Natural killer cell (primary cell): ENCODE data around the gene USP34. TPM values are rescaled to one million over a fixed set of nuclear protein-coding genes. Genes with fewer than 3 reads are reported as not detected.

Source experiments
- ATAC-seq, 3 donors: fragments of 150-1000 bp in 2 of 3; fragments of 200-7000 bp in 1 of 3; cut with Tn5 transposase; 1 replicate in 1 of 3; 2 replicates in 2 of 3; pipeline ENCODE4 v1.10.0; 2021; ENCODE audit warnings: mild to moderate bottlenecking in 2 of 3, moderate library complexity in 2 of 3
- DNase-seq, 2 donors: peaks; one replicate each; pipeline versions ENCODE4 v3.0.0 to v3.0.0-alpha.2; 2013 to 2021; ENCODE audit warnings: mixed read lengths in 1 of 2
- H3K27ac ChIP-seq: one replicate; pipeline ENCODE4 v1.5.1; 2013; ENCODE audit warnings: mild to moderate bottlenecking, low read length
- H3K27me3 ChIP-seq: one replicate; pipeline ENCODE4 v1.6.1; 2013; ENCODE audit warnings: low read length; ENCODE audit not compliant: control insufficient read depth, insufficient read depth
- H3K36me3 ChIP-seq: one replicate; pipeline ENCODE4 v1.6.1; 2013; ENCODE audit warnings: low read length; ENCODE audit not compliant: control insufficient read depth, insufficient read depth
- H3K4me1 ChIP-seq: one replicate; pipeline ENCODE4 v1.6.1; 2013; ENCODE audit warnings: low read length; ENCODE audit not compliant: control insufficient read depth, insufficient read depth
- H3K4me3 ChIP-seq: one replicate; pipeline ENCODE4 v1.5.1; 2013; ENCODE audit warnings: low read length
- H3K9me3 ChIP-seq: one replicate; pipeline ENCODE4 v1.6.1; 2013; ENCODE audit warnings: low read length; ENCODE audit not compliant: control insufficient read depth, insufficient read depth
- H3K27ac Mint-ChIP-seq, 2 donors: one replicate each; pipeline ENCODE4 v1.8.0; 2022; ENCODE audit warnings: mild to moderate bottlenecking in 2 of 2, mixed read lengths in 2 of 2, moderate library complexity in 1 of 2
- H3K27me3 Mint-ChIP-seq, 2 donors: one replicate each; pipeline ENCODE4 v1.8.0; 2022; ENCODE audit warnings: low read depth in 2 of 2, mixed read lengths in 2 of 2
- H3K36me3 Mint-ChIP-seq: one replicate; pipeline ENCODE4 v1.8.0; 2022; ENCODE audit warnings: mixed read lengths
- H3K4me1 Mint-ChIP-seq, 2 donors: one replicate each; pipeline ENCODE4 v1.8.0; 2022; ENCODE audit warnings: mixed read lengths in 2 of 2
- H3K4me3 Mint-ChIP-seq: one replicate; pipeline ENCODE4 v1.8.0; 2022; ENCODE audit warnings: mild to moderate bottlenecking, moderate library complexity, mixed read lengths
- H3K9me3 Mint-ChIP-seq, 2 donors: one replicate each; pipeline ENCODE4 v1.8.0; 2022; ENCODE audit warnings: mixed read lengths in 2 of 2
- WGBS: methylation state at CpG from one replicate; pipeline ENCODE4 v1.1.7; 2013; ENCODE audit warnings: missing lambda C conversion rate; ENCODE audit not compliant: insufficient coverage; 5-methylcytosine and 5-hydroxymethylcytosine counted together
- intact Hi-C: fragments of 100-400 bp; cut with micrococcal nuclease; formaldehyde crosslinking; loops from one replicate; pipeline ENCODE4 v1.14.2; 2022
- total RNA-seq, 4 donors: library from RNA; stranded (reverse); fragments of 120-200 nt in 1 of 4; gene quantifications; one replicate each; pipeline versions ENCODE4 v1.2.3 to v1.2.4, GENCODE V29; 2013 to 2022
- TF ChIP-seq, protein P1 (sequence below): fragments of 200-600 bp; IDR thresholded peaks from one replicate; pipeline ENCODE4 v1.8.0; 2022; ENCODE audit warnings: antibody characterized with exemption

USP34 gene
- total RNA-seq, 3 donors from 2014 or later (not counting 1 experiment from before 2014, with no cell fraction given): 184 to 204 (median 199) TPM

DNA sequence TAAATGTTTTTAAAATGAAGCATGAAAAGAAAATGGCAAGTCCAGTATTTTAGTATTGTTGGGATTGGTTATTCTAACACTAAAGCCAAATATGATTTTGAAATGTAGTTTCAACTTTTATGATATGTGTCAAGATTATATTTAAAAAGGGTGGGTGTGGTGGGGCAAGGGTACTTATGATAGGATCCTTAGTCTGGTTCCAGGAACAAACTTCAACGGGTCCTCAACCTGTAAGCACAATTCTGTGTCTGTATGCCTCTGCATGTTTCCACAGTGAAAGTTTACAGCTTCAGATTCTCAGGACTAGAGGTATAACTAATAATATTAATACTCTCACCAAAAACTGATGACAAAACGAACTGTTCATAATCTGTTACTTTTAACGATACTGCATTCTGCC is 5.8 kb downstream of the USP34 start:
- no peaks in the 10 kb centered on the region for H3K9me3 Mint-ChIP-seq
- Histone ChIP-seq H3K27me3 (no peaks in the 10 kb centered on the region), H3K9me3 (no peaks in the 10 kb centered on the region), H3K4me1 (peaks cover 22% of the 10 kb centered on the region), H3K36me3 (peaks cover 10% of the 10 kb centered on the region), H3K27ac (no peak overlapping the region), H3K4me3 (no peak overlapping the region)
- ATAC-seq (no peak), DNase-seq (no peak)
- H3K4me3 Mint-ChIP-seq: peak overlapping the region; percentile 28
- intact Hi-C loops: no loop called here
- peaks cover 30 to 37% of the 10 kb centered on the region in 2 donors for H3K4me1 Mint-ChIP-seq
- TF ChIP-seq, protein P1, sequence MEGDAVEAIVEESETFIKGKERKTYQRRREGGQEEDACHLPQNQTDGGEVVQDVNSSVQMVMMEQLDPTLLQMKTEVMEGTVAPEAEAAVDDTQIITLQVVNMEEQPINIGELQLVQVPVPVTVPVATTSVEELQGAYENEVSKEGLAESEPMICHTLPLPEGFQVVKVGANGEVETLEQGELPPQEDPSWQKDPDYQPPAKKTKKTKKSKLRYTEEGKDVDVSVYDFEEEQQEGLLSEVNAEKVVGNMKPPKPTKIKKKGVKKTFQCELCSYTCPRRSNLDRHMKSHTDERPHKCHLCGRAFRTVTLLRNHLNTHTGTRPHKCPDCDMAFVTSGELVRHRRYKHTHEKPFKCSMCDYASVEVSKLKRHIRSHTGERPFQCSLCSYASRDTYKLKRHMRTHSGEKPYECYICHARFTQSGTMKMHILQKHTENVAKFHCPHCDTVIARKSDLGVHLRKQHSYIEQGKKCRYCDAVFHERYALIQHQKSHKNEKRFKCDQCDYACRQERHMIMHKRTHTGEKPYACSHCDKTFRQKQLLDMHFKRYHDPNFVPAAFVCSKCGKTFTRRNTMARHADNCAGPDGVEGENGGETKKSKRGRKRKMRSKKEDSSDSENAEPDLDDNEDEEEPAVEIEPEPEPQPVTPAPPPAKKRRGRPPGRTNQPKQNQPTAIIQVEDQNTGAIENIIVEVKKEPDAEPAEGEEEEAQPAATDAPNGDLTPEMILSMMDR: no peak
- WGBS: 74% methylated on average over 3 of the region's 3 CpGs
- peak overlapping the region; percentile 22 to 48 for H3K27ac Mint-ChIP-seq
- no peaks in the 10 kb centered on the region for H3K36me3 Mint-ChIP-seq
- H3K27me3 Mint-ChIP-seq: no peaks in the 10 kb centered on the region

DNA sequence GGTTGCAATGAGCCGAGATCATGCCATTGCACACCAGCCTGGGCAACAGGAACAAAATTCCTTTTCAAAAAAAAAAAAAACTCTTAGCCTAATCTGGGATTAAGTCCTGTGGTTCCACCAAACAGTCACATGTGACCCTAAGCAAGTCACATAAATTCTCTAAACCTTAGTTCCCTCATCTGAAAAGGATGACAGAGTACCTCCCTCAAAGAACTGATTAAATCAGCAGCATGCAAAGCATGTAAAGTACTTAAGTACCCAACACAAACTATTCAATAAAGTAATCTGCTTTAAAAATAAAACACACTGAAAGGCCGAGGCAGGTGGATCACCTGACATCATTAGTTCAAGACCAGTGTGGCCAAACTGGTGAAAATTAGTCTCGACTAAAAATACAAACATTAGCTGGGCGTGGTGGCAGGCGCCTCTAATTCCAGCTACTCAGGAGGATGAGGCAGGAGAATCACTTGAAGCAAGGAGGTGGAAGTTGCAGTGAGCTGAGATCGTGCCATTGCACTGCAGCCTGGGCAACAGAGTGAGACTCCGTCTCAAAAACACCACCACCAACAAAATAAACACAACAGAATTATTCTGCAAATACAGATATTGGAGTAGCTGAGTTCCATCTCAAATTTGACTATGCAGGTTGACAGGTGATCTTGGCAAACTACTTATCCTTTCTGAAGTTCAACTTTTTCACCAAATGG is 7.0 kb downstream of the USP34 start:
- Mint-ChIP-seq H3K36me3 (no peaks in the 10 kb centered on the region), H3K4me1 (peaks cover 22 to 33% of the 10 kb centered on the region in 2 donors), H3K27ac (peak overlapping the region; percentile 22 to 48), H3K27me3 (no peaks in the 10 kb centered on the region), H3K4me3 (no peak overlapping the region), H3K9me3 (no peaks in the 10 kb centered on the region)
- Histone ChIP-seq H3K36me3 (peaks cover 10% of the 10 kb centered on the region), H3K9me3 (no peaks in the 10 kb centered on the region), H3K27ac (peak overlapping the region; percentile 46), H3K4me1 (peaks cover 24% of the 10 kb centered on the region), H3K27me3 (no peaks in the 10 kb centered on the region), H3K4me3 (no peak overlapping the region)
- DNase-seq: no peak
- 82% methylated on average over 6 of the region's 7 CpGs for WGBS
- intact Hi-C loops: no loop called here
- TF ChIP-seq, protein P1: no peak
- no peak for ATAC-seq

DNA sequence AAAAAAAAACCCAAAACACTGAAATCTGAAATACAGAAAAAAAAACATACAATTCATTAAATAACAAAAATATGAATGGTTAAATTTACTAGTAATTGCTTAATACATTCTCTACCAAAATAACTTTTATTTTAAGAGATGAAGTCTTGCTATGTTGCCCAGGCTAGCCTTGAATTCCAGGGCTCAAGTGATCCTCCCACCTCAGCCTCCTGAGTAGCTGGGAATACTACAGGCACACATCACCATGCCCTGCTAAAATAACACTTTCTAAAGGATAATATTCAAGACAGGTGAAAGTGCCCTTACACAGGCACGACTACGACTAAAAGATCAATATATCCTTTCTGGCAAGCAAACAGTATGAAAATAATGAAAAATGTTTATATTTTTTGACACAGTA is 9.5 kb downstream of the USP34 start:
- Histone ChIP-seq H3K4me3 (no peak overlapping the region), H3K36me3 (peaks cover 3% of the 10 kb centered on the region), H3K27me3 (no peaks in the 10 kb centered on the region), H3K4me1 (peaks cover 29% of the 10 kb centered on the region), H3K9me3 (no peaks in the 10 kb centered on the region), H3K27ac (no peak overlapping the region)
- 86% methylated on average over 2 of the region's 2 CpGs for WGBS
- DNase-seq: no peak
- intact Hi-C loops: no loop called here
- peaks cover 40 to 48% of the 10 kb centered on the region in 2 donors for H3K4me1 Mint-ChIP-seq
- no peak overlapping the region for H3K4me3 Mint-ChIP-seq
- ATAC-seq: no peak
- TF ChIP-seq, protein P1: no peak
- H3K36me3 Mint-ChIP-seq: no peaks in the 10 kb centered on the region
- no peak overlapping the region for H3K27ac Mint-ChIP-seq
- no peaks in the 10 kb centered on the region for H3K27me3 Mint-ChIP-seq
- H3K9me3 Mint-ChIP-seq: no peaks in the 10 kb centered on the region

DNA sequence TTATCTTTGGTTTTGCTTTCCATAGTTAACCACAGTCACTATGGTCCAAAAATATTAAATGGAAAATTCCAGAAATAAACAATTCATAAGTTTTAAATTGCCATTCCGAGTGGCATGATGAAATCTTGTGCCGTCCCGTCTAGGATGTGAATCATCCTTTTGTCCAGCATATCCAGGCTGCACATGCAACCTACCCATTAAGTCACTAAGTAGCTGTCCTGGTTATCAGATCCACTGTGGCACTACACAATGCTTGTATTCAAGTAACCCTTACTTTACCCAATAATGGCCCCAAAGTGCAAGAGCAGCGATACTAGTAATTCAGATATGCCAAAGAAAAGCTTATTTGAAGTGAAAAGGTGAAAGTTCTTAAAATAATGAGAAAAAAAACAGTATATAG is 10.7 kb downstream of the USP34 start:
- Histone ChIP-seq H3K4me3 (no peak overlapping the region), H3K9me3 (no peaks in the 10 kb centered on the region), H3K27ac (no peak overlapping the region), H3K4me1 (peaks cover 27% of the 10 kb centered on the region), H3K36me3 (peaks cover 6% of the 10 kb centered on the region), H3K27me3 (no peaks in the 10 kb centered on the region)
- 93% methylated on average over 4 of the region's 4 CpGs for WGBS
- TF ChIP-seq, protein P1: no peak
- no peaks in the 10 kb centered on the region for H3K27me3 Mint-ChIP-seq
- no peak overlapping the region for H3K4me3 Mint-ChIP-seq
- no peaks in the 10 kb centered on the region for H3K36me3 Mint-ChIP-seq
- DNase-seq (no peak), ATAC-seq (no peak)
- H3K4me1 Mint-ChIP-seq: peaks cover 53 to 56% of the 10 kb centered on the region in 2 donors
- intact Hi-C loops: no loop called here
- peak overlapping the region in 1 of 2 donors; percentile 14 for H3K27ac Mint-ChIP-seq
- no peaks in the 10 kb centered on the region for H3K9me3 Mint-ChIP-seq
